GM23338 (cell line): ENCODE results near the gene PPIP5K1. TPM values are rescaled to one million over a fixed set of nuclear protein-coding genes. Genes with fewer than 3 reads are reported as not detected.

Source experiments
- ATAC-seq: fragments of 200-7000 bp; cut with Tn5 transposase; 3 replicates; pipeline ENCODE4 v1.9.1; 2020
- DNase-seq: peaks from one replicate; pipeline ENCODE4 v3.0.0-alpha.2; 2015; ENCODE audit warnings: low spot score
- H2AFZ ChIP-seq: fragments of 200-600 bp; sonication (generic); 2 replicates; pipeline ENCODE4 v1.8.0; 2016; ENCODE audit warnings: antibody characterized with exemption, mild to moderate bottlenecking, moderate library complexity
- H3F3A ChIP-seq: fragments of 200-600 bp; sonication (generic); replicated peaks from 2 replicates; pipeline ENCODE4 v1.8.0; 2017; ENCODE audit warnings: antibody characterized with exemption, mixed run types, low read depth
- H3K27ac ChIP-seq: fragments of 200-600 bp; sonication (generic); 2 replicates; pipeline ENCODE4 v1.6.1; 2016; ENCODE audit warnings: low read depth
- H3K27me3 ChIP-seq: fragments of 200-600 bp; sonication (generic); 2 replicates; pipeline ENCODE4 v1.8.0; 2016; ENCODE audit warnings: mild to moderate bottlenecking, mixed run types, moderate library complexity; ENCODE audit not compliant: insufficient read depth
- H3K36me3 ChIP-seq: fragments of 200-600 bp; sonication (generic); 2 replicates; pipeline ENCODE4 v1.8.0; 2016; ENCODE audit warnings: mild to moderate bottlenecking; ENCODE audit not compliant: insufficient read depth
- H3K4me1 ChIP-seq: fragments of 200-600 bp; sonication (generic); 2 replicates; pipeline ENCODE4 v1.8.0; 2016; ENCODE audit warnings: mild to moderate bottlenecking, moderate library complexity; ENCODE audit not compliant: insufficient read depth
- H3K4me2 ChIP-seq: fragments of 200-600 bp; sonication (generic); 2 replicates; pipeline ENCODE4 v1.7.1; 2017; ENCODE audit warnings: mixed run types
- H3K4me3 ChIP-seq: fragments of 200-600 bp; sonication (generic); 2 replicates; pipeline ENCODE4 v1.6.1; 2016; ENCODE audit warnings: mixed run types
- H3K79me2 ChIP-seq: fragments of 200-600 bp; sonication (generic); replicated peaks from 2 replicates; pipeline ENCODE4 v1.8.0; 2017; ENCODE audit warnings: mild to moderate bottlenecking; ENCODE audit not compliant: insufficient read depth
- H3K9me2 ChIP-seq: fragments of 200-600 bp; sonication (generic); 2 replicates; pipeline ENCODE4 v1.8.0; 2017; ENCODE audit not compliant: insufficient read depth
- H4K20me1 ChIP-seq: fragments of 200-600 bp; sonication (generic); replicated peaks from 2 replicates; pipeline ENCODE4 v1.8.0; 2017; ENCODE audit warnings: mild to moderate bottlenecking; ENCODE audit not compliant: insufficient read depth
- H3K27ac Mint-ChIP-seq: 2 replicates; pipeline ENCODE4 v1.8.0; 2020; ENCODE audit warnings: inconsistent platforms, mild to moderate bottlenecking, moderate library complexity, mixed read lengths
- H3K27me3 Mint-ChIP-seq: 3 replicates; pipeline ENCODE4 v1.8.0; 2022; ENCODE audit warnings: low read depth, mild to moderate bottlenecking, moderate library complexity, mixed read lengths, inconsistent platforms; ENCODE audit not compliant: insufficient read depth, poor library complexity
- H3K36me3 Mint-ChIP-seq: 3 replicates; pipeline ENCODE4 v1.8.0; 2021; ENCODE audit warnings: low read depth, mild to moderate bottlenecking, inconsistent platforms, moderate library complexity, mixed read lengths
- H3K4me1 Mint-ChIP-seq: 3 replicates; pipeline ENCODE4 v1.8.0; 2020; ENCODE audit warnings: mild to moderate bottlenecking, inconsistent platforms, mixed read lengths
- H3K4me3 Mint-ChIP-seq: 3 replicates; pipeline ENCODE4 v1.8.0; 2021; ENCODE audit warnings: moderate library complexity, mild to moderate bottlenecking, inconsistent platforms, mixed read lengths
- H3K9me3 Mint-ChIP-seq: 3 replicates; pipeline ENCODE4 v1.8.0; 2020; ENCODE audit warnings: moderate library complexity, mild to moderate bottlenecking, inconsistent platforms, mixed read lengths
- JUNB ChIP-seq: IDR thresholded peaks from one replicate; pipeline ENCODE4 v1.6.1; 2016; ENCODE audit warnings: antibody characterized with exemption; ENCODE audit not compliant: unreplicated experiment
- NANOG ChIP-seq: IDR thresholded peaks from 2 replicates; pipeline ENCODE4 v1.6.1; 2016; ENCODE audit warnings: antibody characterized with exemption, borderline replicate concordance
- ZNF114 ChIP-seq: fragments of 250-450 bp; sonication (Bioruptor Pico); IDR thresholded peaks from 2 replicates; pipeline ENCODE4 v1.5.0; 2020; ENCODE audit warnings: mild to moderate bottlenecking, moderate library complexity
- ZNF331 ChIP-seq: fragments of 250-450 bp; sonication (Bioruptor Pico); IDR thresholded peaks from 2 replicates; pipeline ENCODE4 v1.5.0; 2020; ENCODE audit warnings: low read depth, mild to moderate bottlenecking, moderate library complexity
- polyA plus RNA-seq: library from polyadenylated mRNA; unstranded; fragments of >200 nt; fragmentation: Nextera tagmentation; extraction: Ambion mirVana; gene quantifications from 2 replicates; pipeline ENCODE4 v1.2.1, GENCODE V29; 2016
- total RNA-seq: library from RNA; depleted of rRNA; stranded (reverse); fragments of >200 nt; shearing (Covaris generic); gene quantifications from 2 replicates; pipeline ENCODE4 v1.2.3, GENCODE V29; 2014
- TF ChIP-seq, protein P1 (sequence below): fragments of 250-450 bp; sonication (Bioruptor Pico); IDR thresholded peaks from 2 replicates; pipeline ENCODE4 v1.5.0; 2020; ENCODE audit warnings: mild to moderate bottlenecking, moderate library complexity
- TF ChIP-seq, protein P2 (sequence below), 2 experiments: fragments of 200-600 bp in 1 of 2; sonication (generic) in 1 of 2; conservative IDR thresholded peaks; 2 replicates each; pipeline versions ENCODE4 v1.5.1 to v1.6.1; 2016 to 2017; ENCODE audit warnings: antibody characterized with exemption in 2 of 2, low read depth in 2 of 2, mild to moderate bottlenecking in 2 of 2, moderate library complexity in 1 of 2

Gene PPIP5K1
- total and polyA plus RNA-seq, 2 experiments from 2014 or later, result 5.8 to 23.5 TPM

DNA sequence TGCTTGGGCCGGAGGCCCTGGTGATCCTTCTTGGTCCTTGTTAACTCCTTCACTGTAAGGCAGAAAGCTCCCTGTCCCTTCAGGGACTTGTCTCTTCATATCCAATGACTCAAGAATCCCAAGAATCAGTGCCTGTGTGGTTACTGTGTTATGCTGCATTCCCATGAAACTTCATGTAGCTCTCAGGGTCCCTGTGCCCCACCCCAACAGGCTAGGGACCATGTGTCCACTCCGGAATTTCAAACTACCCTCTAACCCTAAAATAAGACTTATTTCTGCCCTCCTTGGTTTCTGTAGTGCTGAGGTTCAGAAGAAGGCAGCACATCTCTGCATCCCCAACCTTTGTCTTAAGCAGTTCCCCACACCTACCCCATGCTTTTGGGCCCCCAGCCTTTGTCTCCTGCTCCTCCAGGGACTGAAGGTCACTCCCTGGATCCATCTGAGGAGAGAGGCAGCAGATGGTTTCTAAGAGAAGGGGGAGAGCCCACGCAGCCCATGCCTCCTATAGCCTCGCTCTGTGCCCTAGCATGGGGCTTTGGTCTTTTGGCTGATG lies 73.1 kb downstream of the PPIP5K1 start:
- Histone ChIP-seq H3K4me3 (peak overlapping the region; percentile 52), H3K79me2 (no peaks in the 10 kb centered on the region), H3K4me2 (peak overlapping the region; percentile 97), H3K27ac (no peak overlapping the region), H3K4me1 (peaks cover 25% of the 10 kb centered on the region), H3K27me3 (peaks cover 67% of the 10 kb centered on the region), H3F3A (no peaks in the 10 kb centered on the region), H3K9me2 (no peaks in the 10 kb centered on the region), H2AFZ (peak overlapping the region; percentile 98), H4K20me1 (0 out of 2 replicates have a peak, but pooled peaks cover 2% of the 10 kb centered on the region), H3K36me3 (no peaks in the 10 kb centered on the region)
- Mint-ChIP-seq H3K4me3 (peak overlapping the region; percentile 91), H3K9me3 (no peaks in the 10 kb centered on the region), H3K27ac (no peak overlapping the region), H3K36me3 (peaks cover 13% of the 10 kb centered on the region; the same call in 2 of the 3 replicates), H3K4me1 (peaks cover 51% of the 10 kb centered on the region), H3K27me3 (peaks cover 47% of the 10 kb centered on the region)
- ATAC-seq (no peak), DNase-seq (peak; percentile 39)
- TF ChIP-seq, protein P1, sequence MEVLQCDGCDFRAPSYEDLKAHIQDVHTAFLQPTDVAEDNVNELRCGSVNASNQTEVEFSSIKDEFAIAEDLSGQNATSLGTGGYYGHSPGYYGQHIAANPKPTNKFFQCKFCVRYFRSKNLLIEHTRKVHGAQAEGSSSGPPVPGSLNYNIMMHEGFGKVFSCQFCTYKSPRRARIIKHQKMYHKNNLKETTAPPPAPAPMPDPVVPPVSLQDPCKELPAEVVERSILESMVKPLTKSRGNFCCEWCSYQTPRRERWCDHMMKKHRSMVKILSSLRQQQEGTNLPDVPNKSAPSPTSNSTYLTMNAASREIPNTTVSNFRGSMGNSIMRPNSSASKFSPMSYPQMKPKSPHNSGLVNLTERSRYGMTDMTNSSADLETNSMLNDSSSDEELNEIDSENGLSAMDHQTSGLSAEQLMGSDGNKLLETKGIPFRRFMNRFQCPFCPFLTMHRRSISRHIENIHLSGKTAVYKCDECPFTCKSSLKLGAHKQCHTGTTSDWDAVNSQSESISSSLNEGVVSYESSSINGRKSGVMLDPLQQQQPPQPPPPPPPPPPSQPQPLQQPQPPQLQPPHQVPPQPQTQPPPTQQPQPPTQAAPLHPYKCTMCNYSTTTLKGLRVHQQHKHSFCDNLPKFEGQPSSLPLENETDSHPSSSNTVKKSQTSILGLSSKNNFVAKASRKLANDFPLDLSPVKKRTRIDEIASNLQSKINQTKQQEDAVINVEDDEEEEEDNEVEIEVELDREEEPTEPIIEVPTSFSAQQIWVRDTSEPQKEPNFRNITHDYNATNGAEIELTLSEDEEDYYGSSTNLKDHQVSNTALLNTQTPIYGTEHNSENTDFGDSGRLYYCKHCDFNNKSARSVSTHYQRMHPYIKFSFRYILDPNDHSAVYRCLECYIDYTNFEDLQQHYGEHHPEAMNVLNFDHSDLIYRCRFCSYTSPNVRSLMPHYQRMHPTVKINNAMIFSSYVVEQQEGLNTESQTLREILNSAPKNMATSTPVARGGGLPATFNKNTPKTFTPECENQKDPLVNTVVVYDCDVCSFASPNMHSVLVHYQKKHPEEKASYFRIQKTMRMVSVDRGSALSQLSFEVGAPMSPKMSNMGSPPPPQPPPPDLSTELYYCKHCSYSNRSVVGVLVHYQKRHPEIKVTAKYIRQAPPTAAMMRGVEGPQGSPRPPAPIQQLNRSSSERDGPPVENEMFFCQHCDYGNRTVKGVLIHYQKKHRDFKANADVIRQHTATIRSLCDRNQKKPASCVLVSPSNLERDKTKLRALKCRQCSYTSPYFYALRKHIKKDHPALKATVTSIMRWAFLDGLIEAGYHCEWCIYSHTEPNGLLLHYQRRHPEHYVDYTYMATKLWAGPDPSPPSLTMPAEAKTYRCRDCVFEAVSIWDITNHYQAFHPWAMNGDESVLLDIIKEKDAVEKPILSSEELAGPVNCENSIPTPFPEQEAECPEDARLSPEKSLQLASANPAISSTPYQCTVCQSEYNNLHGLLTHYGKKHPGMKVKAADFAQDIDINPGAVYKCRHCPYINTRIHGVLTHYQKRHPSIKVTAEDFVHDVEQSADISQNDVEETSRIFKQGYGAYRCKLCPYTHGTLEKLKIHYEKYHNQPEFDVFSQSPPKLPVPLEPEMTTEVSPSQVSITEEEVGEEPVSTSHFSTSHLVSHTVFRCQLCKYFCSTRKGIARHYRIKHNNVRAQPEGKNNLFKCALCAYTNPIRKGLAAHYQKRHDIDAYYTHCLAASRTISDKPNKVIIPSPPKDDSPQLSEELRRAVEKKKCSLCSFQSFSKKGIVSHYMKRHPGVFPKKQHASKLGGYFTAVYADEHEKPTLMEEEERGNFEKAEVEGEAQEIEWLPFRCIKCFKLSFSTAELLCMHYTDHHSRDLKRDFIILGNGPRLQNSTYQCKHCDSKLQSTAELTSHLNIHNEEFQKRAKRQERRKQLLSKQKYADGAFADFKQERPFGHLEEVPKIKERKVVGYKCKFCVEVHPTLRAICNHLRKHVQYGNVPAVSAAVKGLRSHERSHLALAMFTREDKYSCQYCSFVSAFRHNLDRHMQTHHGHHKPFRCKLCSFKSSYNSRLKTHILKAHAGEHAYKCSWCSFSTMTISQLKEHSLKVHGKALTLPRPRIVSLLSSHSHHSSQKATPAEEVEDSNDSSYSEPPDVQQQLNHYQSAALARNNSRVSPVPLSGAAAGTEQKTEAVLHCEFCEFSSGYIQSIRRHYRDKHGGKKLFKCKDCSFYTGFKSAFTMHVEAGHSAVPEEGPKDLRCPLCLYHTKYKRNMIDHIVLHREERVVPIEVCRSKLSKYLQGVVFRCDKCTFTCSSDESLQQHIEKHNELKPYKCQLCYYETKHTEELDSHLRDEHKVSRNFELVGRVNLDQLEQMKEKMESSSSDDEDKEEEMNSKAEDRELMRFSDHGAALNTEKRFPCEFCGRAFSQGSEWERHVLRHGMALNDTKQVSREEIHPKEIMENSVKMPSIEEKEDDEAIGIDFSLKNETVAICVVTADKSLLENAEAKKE (CRISPR knock-in tag), result no peak
- TF ChIP-seq ZNF331 (CRISPR knock-in tag) (no peak), ZNF114 (CRISPR knock-in tag) (no peak), NANOG (no peak), JUNB (no peak)
- TF ChIP-seq, protein P2, sequence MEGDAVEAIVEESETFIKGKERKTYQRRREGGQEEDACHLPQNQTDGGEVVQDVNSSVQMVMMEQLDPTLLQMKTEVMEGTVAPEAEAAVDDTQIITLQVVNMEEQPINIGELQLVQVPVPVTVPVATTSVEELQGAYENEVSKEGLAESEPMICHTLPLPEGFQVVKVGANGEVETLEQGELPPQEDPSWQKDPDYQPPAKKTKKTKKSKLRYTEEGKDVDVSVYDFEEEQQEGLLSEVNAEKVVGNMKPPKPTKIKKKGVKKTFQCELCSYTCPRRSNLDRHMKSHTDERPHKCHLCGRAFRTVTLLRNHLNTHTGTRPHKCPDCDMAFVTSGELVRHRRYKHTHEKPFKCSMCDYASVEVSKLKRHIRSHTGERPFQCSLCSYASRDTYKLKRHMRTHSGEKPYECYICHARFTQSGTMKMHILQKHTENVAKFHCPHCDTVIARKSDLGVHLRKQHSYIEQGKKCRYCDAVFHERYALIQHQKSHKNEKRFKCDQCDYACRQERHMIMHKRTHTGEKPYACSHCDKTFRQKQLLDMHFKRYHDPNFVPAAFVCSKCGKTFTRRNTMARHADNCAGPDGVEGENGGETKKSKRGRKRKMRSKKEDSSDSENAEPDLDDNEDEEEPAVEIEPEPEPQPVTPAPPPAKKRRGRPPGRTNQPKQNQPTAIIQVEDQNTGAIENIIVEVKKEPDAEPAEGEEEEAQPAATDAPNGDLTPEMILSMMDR (conservative IDR thresholded peaks at IDR 0.05; ENCODE audit: low read depth in 2 of 2), result no peak
